RWPE2 (cell line): ENCODE results near the gene GPR78.
"Not testable (repeated sequence)": the region's sequence is repeated elsewhere in the genome, so short reads cannot be mapped to it uniquely, and the experiment has no call there.

Experiments used
- ATAC-seq: fragments of 200-7000 bp; cut with Tn5 transposase; 3 replicates; pipeline ENCODE4 v1.9.1; 2021; ENCODE audit warnings: low read depth
- DNase-seq: peaks from one replicate; pipeline ENCODE4 v3.0.0-alpha.2; 2020; ENCODE audit warnings: low spot score
- H3K27ac ChIP-seq: fragments of 450-650 bp; 2 replicates; pipeline ENCODE4 v1.5.1; 2017; ENCODE audit warnings: mild to moderate bottlenecking; ENCODE audit not compliant: poor library complexity, severe bottlenecking
- H3K27me3 ChIP-seq: fragments of 250-450 bp; sonication (Bioruptor Pico); 2 replicates; pipeline ENCODE4 v1.5.1; 2021; ENCODE audit warnings: mild to moderate bottlenecking, moderate library complexity; ENCODE audit not compliant: insufficient read depth, poor library complexity, severe bottlenecking
- H3K36me3 ChIP-seq: fragments of 250-450 bp; sonication (Bioruptor Pico); 2 replicates; pipeline ENCODE4 v1.5.1; 2020; ENCODE audit warnings: low read depth, mild to moderate bottlenecking, moderate library complexity
- H3K4me1 ChIP-seq: fragments of 250-450 bp; sonication (Bioruptor Pico); 2 replicates; pipeline ENCODE4 v1.5.1; 2021; ENCODE audit warnings: mild to moderate bottlenecking, moderate library complexity; ENCODE audit not compliant: insufficient read depth, poor library complexity, severe bottlenecking
- H3K4me3 ChIP-seq: fragments of 250-450 bp; sonication (Bioruptor Pico); 2 replicates; pipeline ENCODE4 v1.5.1; 2021; ENCODE audit warnings: mild to moderate bottlenecking, moderate library complexity; ENCODE audit not compliant: severe bottlenecking
- H3K9me3 ChIP-seq: fragments of 250-450 bp; sonication (Bioruptor Pico); 2 replicates; pipeline ENCODE4 v1.5.1; 2021; ENCODE audit warnings: mild to moderate bottlenecking, moderate library complexity; ENCODE audit not compliant: severe bottlenecking
- CTCF ChIP-seq: fragments of 450-650 bp; IDR thresholded peaks from one replicate; pipeline ENCODE4 v1.5.1; 2017; ENCODE audit warnings: mild to moderate bottlenecking, moderate library complexity; ENCODE audit not compliant: poor library complexity, severe bottlenecking

The GPR78 gene

GRCh38 chr4:8618961-8619720 lies 38.9 kb downstream of the GPR78 start:
- TF ChIP-seq CTCF, result no peak
- Histone ChIP-seq H3K4me3 (no peak overlapping the region), H3K27me3 (no peaks in the 10 kb centered on the region), H3K36me3 (no peaks in the 10 kb centered on the region), H3K27ac (no peak overlapping the region), H3K4me1 (no peaks in the 10 kb centered on the region), H3K9me3 (no peaks in the 10 kb centered on the region)
- DNase-seq, result peak; percentile 46
- ATAC-seq, result no peak

- not testable (repeated sequence) for DNase-seq, ATAC-seq, H3K4me1 ChIP-seq, H3K27ac ChIP-seq, H3K27me3 ChIP-seq, H3K9me3 ChIP-seq, H3K4me3 ChIP-seq, H3K36me3 ChIP-seq
Observed at GRCh38 chr4:8621135-8621534, 40.9 kb downstream of the GPR78 start.

GRCh38 chr4:8624601-8625272 lies 44.5 kb downstream of the GPR78 start:
- not testable (repeated sequence) for H3K9me3 ChIP-seq, H3K4me3 ChIP-seq, H3K36me3 ChIP-seq, H3K4me1 ChIP-seq, H3K27ac ChIP-seq, DNase-seq, H3K27me3 ChIP-seq
- peak; percentile 83 for ATAC-seq

- not testable (repeated sequence) for H3K36me3 ChIP-seq, H3K9me3 ChIP-seq, H3K4me3 ChIP-seq, DNase-seq, H3K4me1 ChIP-seq, H3K27me3 ChIP-seq, H3K27ac ChIP-seq
- peak; percentile 68 for ATAC-seq
Observed at GRCh38 chr4:8630240-8630905, 50.2 kb downstream of the GPR78 start.

GRCh38 chr4:8631896-8632295 lies 51.7 kb downstream of the GPR78 start:
- not testable (repeated sequence) for H3K4me3 ChIP-seq, H3K27ac ChIP-seq, H3K9me3 ChIP-seq, ATAC-seq, H3K27me3 ChIP-seq, H3K4me1 ChIP-seq, DNase-seq, H3K36me3 ChIP-seq

- H3K4me3 ChIP-seq, H3K9me3 ChIP-seq: not testable (repeated sequence)
- peaks cover 15% of the 10 kb centered on the region for H3K27me3 ChIP-seq
Observed at GRCh38 chr4:8634773-8635172, 54.6 kb downstream of the GPR78 start.

GRCh38 chr4:8635897-8636554 lies 55.8 kb downstream of the GPR78 start:
- not testable (repeated sequence) for H3K4me1 ChIP-seq, H3K27ac ChIP-seq
- peak; percentile 77 for ATAC-seq

More at GRCh38 chr4:8634773-8635172, 54.6 kb downstream of the GPR78 start:
- not testable (repeated sequence) for H3K36me3 ChIP-seq, ATAC-seq, H3K27ac ChIP-seq, H3K4me1 ChIP-seq
- peak; percentile 11 for DNase-seq

More at GRCh38 chr4:8635897-8636554, 55.8 kb downstream of the GPR78 start:
- not testable (repeated sequence) for H3K4me3 ChIP-seq, H3K36me3 ChIP-seq, H3K9me3 ChIP-seq, DNase-seq
- peaks cover 15% of the 10 kb centered on the region for H3K27me3 ChIP-seq
